ENCODE data around the gene RGPD3.
"Not testable (repeated sequence)": the region's sequence is repeated elsewhere in the genome, so short reads cannot be mapped to it uniquely, and the experiment has no call there.

Gene RGPD3

DNA sequence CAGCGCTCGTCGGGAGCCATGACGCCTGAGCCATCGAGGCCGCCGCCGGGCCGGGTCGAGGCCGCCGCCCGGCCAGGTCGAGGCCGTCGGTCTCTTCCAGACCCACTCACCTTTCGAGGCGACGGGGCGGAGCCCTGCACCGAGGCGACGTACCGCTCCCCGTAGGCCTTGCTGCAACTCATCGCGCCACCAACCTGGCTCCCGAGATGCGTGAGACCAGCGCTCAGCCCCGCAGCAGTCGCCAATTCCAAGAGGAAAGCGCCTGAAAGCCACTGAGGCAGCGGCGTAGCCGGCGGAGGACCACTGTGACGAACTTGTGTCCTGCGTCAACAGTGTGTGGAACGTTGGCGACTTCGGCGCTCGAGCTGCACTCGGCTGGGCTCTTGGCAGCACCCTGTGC, at the start of gene RGPD3:
TSS of gene RGPD3 (minus strand) at position 307 of the 400 bp plus-strand sequence. CDS start at position 182, 125 bp downstream.
- not testable (repeated sequence) for DNase-seq (ENCODE audit: low read depth, low spot score)

DNA sequence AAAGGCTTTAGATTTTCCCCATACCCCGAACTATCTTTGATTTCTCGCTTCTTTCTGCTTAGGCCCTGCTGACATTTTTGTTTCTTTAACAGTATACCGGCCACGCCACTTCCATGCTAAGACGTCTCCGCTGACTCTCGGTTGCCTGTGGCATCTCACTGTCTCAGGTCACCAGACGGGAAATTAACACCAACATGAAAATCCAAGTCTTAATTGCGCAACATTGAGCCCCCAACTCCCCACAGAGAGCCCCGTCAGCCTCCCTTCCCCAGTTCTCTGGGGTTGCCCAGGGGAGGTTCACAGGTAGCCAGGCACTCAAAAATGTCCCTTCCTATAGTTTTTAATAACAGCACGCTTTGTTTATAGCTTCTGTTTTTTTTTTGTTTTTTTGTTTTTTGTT, 49.1 kb upstream of the RGPD3 start:
- no peak for DNase-seq (ENCODE audit: low read depth, low spot score)

DNA sequence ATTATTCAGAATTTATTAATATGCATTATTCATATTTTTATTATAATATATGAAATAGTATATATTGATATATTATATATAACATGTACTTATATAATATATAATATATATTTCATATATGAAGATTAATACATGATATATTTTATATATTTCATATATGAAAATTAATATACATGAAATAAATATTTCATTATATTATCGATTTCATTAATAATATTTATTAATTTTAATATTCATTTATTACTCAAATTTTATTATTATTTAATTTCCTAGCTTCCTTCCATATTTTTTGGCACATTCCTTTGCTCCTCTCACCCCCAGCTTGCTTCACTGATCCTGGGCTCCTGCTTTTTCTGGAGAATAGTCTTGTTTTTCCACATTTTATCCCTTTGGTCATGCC, 48.7 kb upstream of the RGPD3 start:
- DNase-seq (ENCODE audit: low read depth, low spot score), result no peak

DNA sequence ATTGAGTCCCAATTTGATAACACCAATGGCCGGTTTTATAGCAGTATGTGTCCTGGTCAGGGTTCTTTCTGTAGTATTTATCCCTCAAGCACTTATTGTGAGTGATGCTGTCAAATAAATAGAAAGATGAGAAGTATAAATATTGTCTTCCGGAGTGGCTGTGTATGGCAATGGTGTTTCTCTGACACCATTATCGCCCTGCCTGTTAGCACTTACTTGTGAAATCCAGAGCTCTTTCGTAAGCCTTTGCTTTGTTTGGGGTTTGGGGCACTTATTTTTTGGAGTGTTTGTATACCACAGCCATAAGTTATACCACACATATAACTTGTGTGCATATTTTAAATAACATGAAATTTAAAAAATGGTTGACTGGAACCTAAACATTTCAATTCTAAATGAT, 48.2 kb upstream of the RGPD3 start:
- no peak for DNase-seq (ENCODE audit: low read depth, low spot score)

DNA sequence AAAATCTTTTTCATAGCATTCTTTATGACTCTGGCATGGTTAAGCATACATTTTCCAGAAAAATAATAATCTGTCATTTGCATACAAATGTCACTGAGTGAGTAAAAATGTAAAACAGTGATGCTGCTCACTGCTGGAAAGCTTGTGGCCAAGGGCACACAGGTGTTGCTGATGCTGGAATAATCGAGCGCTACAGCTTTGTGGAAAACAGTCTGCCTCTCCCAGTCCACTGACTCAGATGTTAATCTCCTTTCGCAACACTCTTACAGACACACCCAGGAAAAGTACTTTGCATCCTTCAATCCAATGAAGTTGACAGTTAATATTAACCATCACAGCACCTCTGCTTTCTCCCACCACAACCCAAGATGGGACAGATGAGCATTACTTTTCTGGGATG, 46.6 kb upstream of the RGPD3 start:
- DNase-seq (ENCODE audit: low read depth, low spot score), result not testable (repeated sequence)

DNA sequence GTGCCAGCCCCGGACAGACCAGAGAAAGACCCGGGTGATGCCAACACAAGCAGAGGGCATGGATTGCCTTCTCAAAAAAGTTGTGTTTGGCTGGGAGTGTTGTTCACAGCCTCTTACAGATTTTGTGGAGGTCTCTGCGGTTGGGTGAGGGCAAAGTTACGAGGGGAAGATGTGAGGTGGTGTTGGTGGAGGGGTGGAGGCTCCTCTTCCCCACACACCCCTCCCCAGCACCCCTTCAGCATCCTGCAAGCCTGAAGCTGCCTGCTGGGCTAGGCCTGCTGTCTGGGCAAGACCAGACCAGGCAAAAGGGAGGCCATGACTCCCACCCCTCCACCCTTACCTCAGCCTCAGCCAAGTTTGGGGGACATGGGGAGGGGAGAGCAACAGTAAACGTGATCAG, 45.2 kb upstream of the RGPD3 start:
- not testable (repeated sequence) for DNase-seq (ENCODE audit: low read depth, low spot score)

DNA sequence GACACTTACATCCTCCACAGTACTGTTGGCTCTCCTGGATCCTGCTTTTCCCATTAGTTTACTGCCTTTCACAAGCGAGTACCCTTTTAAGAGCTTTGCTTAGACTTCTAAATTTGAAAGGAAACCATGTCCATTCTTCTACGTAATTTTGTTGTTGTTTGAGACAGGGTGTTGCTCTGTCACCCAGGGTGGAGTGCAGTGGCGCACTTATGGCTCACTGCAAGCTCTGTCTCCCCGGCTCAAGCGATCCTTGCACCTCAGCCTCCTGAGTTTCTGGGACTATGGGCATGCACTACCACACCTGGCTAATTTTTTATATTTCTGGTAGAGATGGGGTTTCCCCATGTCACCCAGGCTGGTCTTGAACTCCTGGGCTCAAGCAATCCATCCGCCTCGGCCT, 43.7 kb upstream of the RGPD3 start:
- not testable (repeated sequence) for DNase-seq (ENCODE audit: low read depth, low spot score)

DNA sequence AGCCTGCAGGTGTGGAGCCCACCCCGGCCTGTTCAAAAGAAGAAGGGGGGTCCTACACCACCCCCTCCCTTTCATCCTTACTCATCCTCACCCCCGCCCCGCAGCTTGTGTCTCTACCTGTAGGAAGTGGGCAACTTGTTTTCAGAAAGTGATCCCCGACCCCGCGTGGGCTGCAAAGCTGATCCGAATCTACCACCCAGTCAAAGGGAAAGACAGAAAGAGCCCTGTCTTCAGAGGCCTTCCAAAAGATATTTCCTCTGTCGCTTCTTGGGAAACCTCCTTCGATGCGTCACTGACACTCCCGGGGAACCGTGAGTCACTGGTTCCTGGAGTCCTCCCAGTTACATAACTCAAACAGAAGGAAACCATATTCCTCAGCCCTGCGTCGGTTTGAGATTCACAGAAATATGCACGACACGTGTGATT, 43.3 kb upstream of the RGPD3 start:
- peak; percentile 41 for DNase-seq (ENCODE audit: low read depth, low spot score)

DNA sequence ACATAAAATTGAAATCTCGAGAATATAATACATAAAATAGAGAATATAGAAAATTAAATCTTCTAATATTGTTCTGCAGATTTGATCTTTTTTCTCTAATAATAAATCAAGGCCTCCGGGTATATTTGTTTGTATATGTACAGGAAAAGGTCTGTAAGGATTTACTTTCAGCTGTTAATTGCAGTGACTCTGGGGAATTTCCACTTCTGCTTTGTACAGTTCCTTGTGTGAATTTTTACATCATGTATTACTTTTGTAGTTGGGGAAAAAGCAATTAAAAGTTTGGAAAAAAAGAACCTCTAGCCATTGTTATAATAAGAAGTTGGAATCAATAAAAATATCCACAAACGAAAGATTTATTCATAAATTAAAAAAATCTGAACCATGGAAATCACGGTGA, 42.6 kb upstream of the RGPD3 start:
- not testable (repeated sequence) for DNase-seq (ENCODE audit: low read depth, low spot score)

DNA sequence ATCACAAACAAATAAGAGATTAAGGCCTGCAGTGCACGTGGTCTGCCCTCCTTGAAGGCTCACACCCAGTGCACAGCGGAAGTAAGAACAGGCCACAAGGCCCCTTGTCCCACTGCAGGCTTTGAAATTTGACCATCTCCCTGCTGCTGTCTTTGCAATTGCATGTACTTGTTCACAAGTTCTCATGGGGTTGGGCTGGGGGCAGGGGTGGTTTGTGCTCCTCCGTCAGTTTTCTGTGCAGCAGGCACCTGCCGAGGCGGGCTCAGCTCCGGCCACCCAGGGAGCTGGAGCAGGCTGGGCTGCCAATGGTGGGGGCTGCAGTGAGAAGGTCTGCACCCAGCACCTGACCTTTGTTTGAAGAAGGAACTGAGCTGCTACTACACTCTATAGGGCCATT, 41.2 kb upstream of the RGPD3 start:
- not testable (repeated sequence) for DNase-seq (ENCODE audit: low read depth, low spot score)

DNA sequence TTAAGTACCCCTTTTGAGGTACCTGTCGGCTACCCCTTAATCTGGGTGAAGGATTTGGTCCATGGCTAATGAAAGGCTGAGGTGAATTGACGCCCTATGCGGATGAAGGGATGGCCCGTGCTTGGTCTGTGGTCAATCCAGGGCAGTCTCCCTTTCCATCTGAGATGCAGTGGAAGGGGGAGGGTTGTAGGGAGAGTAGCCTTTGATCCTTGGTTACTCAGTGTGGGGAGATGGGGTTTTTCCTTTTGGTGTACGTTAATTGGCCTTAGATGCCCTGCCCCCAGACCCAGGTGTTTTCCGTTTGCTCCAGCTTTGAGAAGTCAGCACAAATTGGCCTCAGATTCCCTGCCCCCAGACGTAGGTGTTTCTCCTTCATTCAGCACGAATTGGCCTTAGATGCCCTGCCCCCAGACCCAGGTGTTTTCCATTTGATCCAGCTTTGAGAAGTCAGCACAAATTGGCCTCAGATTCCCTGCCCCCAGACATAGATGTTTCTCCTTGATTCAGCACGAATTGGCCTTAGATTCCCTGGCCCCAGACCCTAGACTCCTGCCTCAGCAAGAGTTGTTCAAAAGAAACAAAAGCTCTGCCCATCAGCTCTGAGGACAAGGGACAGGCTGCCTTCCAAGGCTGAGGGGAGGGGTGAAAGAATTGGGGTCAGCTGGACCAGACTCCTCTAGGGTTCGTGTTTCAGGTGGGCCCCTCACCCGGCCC, 40.6 kb upstream of the RGPD3 start:
- not testable (repeated sequence) for DNase-seq (ENCODE audit: low read depth, low spot score)

DNA sequence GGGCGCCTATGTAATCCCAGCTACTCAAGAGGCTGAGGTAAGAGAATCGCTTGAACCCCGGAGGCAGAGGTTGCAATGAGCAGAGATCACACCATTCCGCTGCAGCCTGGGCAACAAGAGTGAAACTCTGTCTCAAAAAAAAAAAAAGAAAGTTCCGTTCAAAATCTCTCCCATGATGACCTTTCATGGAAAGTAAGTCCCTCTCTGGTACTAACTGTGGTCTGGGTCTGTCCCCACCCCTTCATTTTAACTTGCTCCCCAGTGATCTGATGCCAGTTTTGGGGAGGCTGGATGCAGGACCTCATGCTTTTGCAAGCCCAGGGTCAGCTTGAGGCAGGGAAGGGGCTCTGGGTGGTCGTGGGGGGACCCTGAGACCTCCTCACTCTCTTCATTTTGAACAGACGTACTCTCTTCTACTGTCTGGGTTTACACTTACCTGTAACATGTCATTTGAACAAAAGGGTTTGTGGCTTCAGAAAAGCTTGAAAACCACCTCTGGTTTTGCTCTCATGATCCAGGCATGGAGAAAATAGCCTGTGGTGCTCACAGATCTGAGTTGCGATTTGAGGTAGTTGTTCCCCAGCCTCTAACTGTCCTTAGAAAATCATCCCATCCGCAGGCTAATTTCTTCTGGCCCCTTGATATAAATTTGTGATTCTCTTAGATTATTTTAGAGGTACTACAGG, 37.9 kb upstream of the RGPD3 start:
- not testable (repeated sequence) for DNase-seq (ENCODE audit: low read depth, low spot score)

DNA sequence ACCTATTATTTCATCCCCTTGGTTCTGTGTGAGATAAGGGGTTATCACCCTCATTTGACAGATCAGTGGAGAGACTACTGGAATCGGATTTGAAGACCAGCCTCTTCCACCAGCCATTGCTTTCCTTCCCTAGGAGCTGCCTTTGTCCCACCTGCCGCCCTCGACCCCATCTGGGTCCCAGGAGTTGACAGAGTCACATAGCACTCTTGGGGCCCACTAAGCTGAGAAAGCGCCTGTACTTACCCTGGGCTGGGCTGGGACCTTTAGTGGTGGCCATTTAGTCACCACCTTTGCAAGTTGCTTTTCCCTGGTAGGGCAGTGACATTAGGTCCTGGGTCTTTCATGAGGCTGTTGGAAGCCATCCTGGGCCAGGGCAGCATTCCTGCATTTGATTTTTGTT, 36.6 kb upstream of the RGPD3 start:
- DNase-seq (ENCODE audit: low read depth, low spot score), result not testable (repeated sequence)

DNA sequence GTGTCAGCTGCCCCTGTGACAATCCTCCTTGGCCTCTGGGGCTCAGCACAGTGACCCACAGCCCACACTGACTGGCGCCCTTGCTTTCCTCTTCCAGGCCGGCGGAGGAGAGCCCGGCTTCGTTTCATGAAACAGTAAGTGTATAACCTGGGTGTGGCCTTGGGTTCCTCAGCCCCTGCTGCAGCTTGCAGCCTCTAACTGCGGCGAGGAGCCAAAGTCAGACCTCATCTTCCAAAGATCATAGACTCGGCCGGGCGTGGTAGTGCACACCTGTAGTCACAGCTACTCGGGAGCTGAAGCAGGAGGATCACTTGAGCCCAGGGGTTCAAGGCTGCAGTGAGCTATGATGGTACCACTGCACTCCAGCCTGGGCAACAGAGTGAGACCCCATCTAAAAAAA, 36.0 kb upstream of the RGPD3 start:
- DNase-seq (ENCODE audit: low read depth, low spot score), result not testable (repeated sequence)

DNA sequence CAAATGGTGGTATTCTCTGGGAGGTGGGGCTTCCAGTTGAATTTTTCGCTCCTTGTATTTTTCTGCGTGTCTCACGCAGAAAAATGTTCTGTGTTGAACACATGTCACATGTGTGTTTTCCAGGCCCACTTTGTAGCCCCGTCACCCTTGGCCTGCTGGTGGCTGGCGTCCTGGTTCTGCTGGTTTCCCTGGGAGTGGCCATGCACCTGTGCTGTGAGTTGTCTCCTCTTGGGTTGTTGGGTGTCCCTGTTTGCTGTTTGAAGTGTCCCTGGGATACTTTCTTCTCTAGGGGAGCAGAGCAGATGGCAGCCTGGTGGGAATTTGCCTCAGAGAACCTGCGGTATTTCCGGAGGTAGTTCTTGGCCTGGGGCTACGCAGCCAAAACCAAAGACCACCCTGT, 34.1 kb upstream of the RGPD3 start:
- DNase-seq (ENCODE audit: low read depth, low spot score), result not testable (repeated sequence)

DNA sequence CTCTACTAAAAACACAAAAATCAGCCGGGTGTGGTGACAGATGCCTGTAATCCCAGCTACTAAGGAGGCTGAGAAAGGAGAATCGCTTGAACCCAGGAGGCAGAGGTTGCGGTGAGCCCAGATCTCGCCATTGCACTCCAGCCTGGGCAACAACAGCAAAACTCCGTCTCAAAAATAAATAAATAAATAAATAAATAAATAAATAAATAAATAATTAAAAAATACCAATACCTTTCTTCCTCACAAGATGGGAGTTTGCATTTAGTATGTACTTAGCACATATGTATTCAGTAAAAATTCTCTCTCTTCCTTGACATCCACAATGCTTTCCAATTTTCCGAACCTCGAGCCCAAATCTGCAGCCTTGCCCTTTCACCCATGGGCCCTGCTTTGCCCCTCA, 32.1 kb upstream of the RGPD3 start:
- DNase-seq (ENCODE audit: low read depth, low spot score), result not testable (repeated sequence)

DNA sequence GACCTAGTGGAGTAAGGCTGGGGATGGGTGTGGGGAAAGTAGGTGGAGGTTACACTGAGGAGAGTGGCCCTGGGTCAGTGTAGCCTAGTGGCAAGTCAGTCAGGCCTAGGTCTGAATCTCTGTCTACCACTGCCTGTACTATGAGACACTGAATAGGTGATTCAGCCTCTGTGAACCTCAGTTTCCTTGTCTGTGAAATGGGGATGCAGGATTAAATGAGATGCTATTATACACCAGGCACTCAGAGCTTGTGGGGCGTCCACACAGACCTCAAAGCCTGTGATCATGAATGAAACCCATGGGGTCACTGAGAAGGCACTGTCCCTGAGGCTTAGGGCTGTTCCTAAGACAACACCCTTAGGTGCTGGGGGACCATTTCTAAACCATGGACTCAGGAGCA, 30.3 kb upstream of the RGPD3 start:
- DNase-seq (ENCODE audit: low read depth, low spot score), result not testable (repeated sequence)

DNA sequence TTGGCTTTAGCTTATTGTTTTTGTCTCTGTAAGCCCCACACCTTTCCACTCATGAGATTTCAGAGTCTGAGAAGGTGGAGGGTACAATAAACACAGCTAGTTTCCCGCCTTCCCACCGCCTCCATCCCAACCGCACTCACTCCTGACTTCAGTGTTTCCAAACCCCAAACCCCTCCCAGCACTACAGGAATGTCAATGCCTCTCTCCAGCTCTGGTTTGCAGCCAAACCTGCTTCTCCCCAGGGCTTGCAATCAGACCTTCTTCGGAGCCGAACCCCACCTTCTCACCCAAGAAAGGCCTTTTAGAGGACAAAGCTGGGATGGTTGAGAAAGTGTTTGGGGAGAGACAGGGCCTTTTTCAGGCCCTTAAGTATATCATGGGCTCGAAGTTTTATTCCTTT, 24.7 kb upstream of the RGPD3 start:
- not testable (repeated sequence) for DNase-seq (ENCODE audit: low read depth, low spot score)

DNA sequence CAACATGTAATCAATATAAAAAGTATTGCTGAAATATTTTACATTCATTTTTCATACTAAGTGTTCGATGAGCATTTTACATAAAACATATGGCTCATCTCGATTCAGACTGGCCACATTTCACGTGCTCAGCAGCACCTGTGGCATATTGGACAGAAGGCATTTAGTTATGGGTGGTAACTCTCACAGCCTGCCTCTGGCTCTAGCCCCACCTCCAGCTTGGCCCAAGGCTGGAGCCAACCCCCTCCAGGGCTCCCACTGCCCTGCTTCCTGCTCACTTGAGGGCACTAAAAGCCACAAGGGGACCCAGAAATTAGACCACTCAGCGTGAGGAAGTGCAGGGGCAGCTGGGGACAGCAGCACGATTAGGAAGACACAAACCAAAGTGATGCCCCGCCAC, 24.2 kb upstream of the RGPD3 start:
- not testable (repeated sequence) for DNase-seq (ENCODE audit: low read depth, low spot score)

DNA sequence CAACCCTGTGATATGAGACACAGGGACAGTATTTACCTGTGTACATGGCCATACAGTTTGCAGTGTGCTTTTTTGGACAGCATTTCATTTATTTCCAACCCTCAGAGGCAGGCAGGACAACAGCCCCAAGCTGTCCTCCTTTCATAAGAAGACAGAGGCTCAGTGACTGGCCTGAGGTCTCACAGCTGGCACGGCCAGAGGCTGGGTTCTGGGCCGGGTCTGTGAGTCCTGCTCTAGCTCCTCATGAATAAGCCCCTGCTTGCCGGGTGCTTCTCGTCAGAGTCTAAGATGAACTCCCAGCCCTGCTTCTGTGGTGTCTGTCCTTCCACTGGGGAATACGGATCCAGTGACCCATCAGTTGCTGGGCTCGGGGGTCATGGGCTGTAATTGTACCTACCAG, 21.5 kb upstream of the RGPD3 start:
- not testable (repeated sequence) for DNase-seq (ENCODE audit: low read depth, low spot score)

DNA sequence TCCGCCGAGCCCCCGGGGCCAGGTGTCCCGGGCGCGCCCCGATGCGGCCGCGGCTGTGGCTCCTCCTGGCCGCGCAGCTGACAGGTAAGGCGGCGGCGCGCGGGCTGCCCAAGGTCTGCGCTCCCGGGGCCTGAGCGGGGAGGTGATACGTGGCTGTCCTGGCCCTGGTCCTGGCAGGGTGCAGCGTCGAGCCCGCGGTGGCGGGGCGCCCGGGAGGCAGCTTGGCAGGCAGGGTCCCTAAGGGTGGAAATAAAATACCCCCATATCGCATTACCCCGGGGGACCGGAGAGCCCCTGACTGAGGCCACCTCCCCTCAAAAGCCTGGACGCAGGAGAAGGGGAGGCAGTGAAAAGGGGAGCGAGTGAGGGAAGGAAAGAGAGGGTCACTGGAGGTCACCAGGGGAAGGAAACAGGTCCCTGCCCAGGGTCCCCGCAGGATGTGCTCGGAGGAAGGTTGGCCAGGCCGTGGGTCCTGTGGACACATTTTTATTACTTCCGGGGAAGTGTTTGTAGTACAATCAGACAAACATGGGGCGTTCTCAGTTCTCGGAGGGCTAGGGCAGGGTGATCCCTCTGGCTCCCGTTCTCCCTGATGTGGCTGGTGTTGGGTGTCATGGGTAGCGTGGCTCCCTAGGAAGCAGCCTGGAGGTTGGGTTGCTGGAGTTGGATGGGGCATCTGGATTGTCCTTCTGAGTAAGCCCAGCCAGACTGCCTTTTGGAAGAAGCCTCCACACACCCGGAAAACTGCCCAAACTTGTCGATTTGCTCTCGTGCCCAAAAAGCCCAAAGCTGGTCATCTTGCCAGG, 19.4 kb upstream of the RGPD3 start:
- not testable (repeated sequence) for DNase-seq (ENCODE audit: low read depth, low spot score)
